Measurements from ENCODE around the gene PDE2A. TPM values are rescaled to one million over a fixed set of nuclear protein-coding genes. Genes with fewer than 3 reads are reported as not detected.

PDE2A gene
- polyA plus RNA-seq, 1 donor (not counting 4 experiments of a cell fraction or from before 2014, with no cell fraction given): 0.38 TPM

DNA sequence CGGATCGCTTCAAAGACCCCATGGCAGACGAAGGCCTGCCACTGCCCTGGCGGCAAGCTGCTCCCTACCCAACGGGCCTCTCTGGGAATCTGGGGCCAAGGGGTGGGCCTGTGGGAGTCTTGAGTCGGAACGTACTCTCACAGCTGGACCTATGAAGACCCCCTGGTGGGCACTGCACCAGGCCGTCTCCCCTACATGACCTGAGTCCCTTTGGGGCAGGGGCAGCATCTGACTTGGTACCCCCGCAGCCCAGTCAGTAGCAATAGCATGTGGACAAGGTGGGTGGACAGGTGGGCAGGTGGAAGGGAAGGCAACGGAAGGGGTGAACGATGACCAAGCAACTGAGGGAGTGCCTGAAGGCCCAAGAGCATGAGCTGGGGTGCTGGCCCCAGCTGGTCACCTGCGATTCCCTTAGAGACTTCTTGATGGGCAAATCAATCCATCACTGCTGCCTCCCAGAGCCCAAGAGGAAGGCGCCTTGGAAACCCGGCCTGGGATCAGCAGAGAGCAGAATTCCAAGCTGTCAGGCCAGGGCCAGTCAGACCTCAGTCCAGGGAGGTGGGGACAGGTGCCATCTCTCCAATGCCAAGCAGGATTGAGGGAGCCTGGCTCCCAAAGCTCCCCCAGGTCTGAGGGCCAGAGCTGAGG, 42.7 kb upstream of the PDE2A start:
- peaks cover 11% of the 10 kb centered on the region for H4K20me1 ChIP-seq (ENCODE audit: control insufficient read depth, extremely low read depth, insufficient read depth, low read length)
- no peak for FAIRE-seq

GRCh38 chr11:72716290-72716689, 42.1 kb upstream of the PDE2A start:
- no peaks in the 10 kb centered on the region for H3K27me3 ChIP-seq (ENCODE audit: control insufficient read depth, extremely low read depth, insufficient read depth, low read length)
- H3K79me2 ChIP-seq (ENCODE audit: control insufficient read depth, insufficient read depth, low read length): peaks cover 69% of the 10 kb centered on the region
- H4K20me1 ChIP-seq (ENCODE audit: control insufficient read depth, extremely low read depth, insufficient read depth, low read length): peaks cover 11% of the 10 kb centered on the region
- H3K9me3 ChIP-seq (ENCODE audit: control insufficient read depth, low read depth, low read length): no peaks in the 10 kb centered on the region
- no peak overlapping the region for H3K4me3 ChIP-seq (ENCODE audit: control insufficient read depth in 2 of 3, extremely low read depth in 1 of 3, insufficient read depth in 2 of 3, low read depth in 1 of 3, low read length in 3 of 3)
- peaks cover 29% of the 10 kb centered on the region for H3K4me1 ChIP-seq (ENCODE audit: control insufficient read depth, extremely low read depth, insufficient read depth, low read length)
- no peak overlapping the region for H3K9ac ChIP-seq (ENCODE audit: control insufficient read depth, extremely low read depth, insufficient read depth, low read length)
- dilution Hi-C loops (cut with MboI; ENCODE audit: extremely low pct_ligation_motif_present, low sequenced_read_pairs): no loop called here
- H3K9me1 ChIP-seq (ENCODE audit: control insufficient read depth, extremely low read depth, insufficient read depth, low read length): peaks cover 7% of the 10 kb centered on the region
- DNase-seq (ENCODE audit: low read depth, low spot score) (no peak), FAIRE-seq (no peak)
- H3K27ac ChIP-seq (ENCODE audit: control insufficient read depth, insufficient read depth, low read length): no peak overlapping the region
- H3K4me2 ChIP-seq (ENCODE audit: control insufficient read depth, extremely low read depth, insufficient read depth, low read depth, low read length): no peak overlapping the region
- H2AFZ ChIP-seq (ENCODE audit: control insufficient read depth, low read length): no peak overlapping the region
- no peak for TF ChIP-seq EZH2 (IDR thresholded peaks at IDR 0.05; ENCODE audit: low read length)
- TF ChIP-seq, protein P1, sequence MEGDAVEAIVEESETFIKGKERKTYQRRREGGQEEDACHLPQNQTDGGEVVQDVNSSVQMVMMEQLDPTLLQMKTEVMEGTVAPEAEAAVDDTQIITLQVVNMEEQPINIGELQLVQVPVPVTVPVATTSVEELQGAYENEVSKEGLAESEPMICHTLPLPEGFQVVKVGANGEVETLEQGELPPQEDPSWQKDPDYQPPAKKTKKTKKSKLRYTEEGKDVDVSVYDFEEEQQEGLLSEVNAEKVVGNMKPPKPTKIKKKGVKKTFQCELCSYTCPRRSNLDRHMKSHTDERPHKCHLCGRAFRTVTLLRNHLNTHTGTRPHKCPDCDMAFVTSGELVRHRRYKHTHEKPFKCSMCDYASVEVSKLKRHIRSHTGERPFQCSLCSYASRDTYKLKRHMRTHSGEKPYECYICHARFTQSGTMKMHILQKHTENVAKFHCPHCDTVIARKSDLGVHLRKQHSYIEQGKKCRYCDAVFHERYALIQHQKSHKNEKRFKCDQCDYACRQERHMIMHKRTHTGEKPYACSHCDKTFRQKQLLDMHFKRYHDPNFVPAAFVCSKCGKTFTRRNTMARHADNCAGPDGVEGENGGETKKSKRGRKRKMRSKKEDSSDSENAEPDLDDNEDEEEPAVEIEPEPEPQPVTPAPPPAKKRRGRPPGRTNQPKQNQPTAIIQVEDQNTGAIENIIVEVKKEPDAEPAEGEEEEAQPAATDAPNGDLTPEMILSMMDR (optimal IDR thresholded peaks at IDR 0.05 in 1 of 3, IDR thresholded peaks at IDR 0.05 in 1 of 3, conservative IDR thresholded peaks at IDR 0.05 in 1 of 3; ENCODE audit: extremely low read depth in 1 of 3, insufficient read depth in 2 of 3, low read length in 3 of 3): no peak
- H3K36me3 ChIP-seq (ENCODE audit: control insufficient read depth in 2 of 2, extremely low read depth in 1 of 2, insufficient read depth in 2 of 2, low read length in 2 of 2): peaks cover 20 to 29% of the 10 kb centered on the region in 2 experiments

More for the DNA sequence above, 42.7 kb upstream of the PDE2A start:
- dilution Hi-C loops (cut with MboI; ENCODE audit: extremely low pct_ligation_motif_present, low sequenced_read_pairs): no loop called here
- Histone ChIP-seq H3K27me3 (ENCODE audit: control insufficient read depth, extremely low read depth, insufficient read depth, low read length) (no peaks in the 10 kb centered on the region), H3K4me2 (ENCODE audit: control insufficient read depth, extremely low read depth, insufficient read depth, low read depth, low read length) (no peak overlapping the region), H3K36me3 (ENCODE audit: control insufficient read depth in 2 of 2, extremely low read depth in 1 of 2, insufficient read depth in 2 of 2, low read length in 2 of 2) (peaks cover 16 to 29% of the 10 kb centered on the region in 2 experiments), H2AFZ (ENCODE audit: control insufficient read depth, low read length) (no peak overlapping the region), H3K4me1 (ENCODE audit: control insufficient read depth, extremely low read depth, insufficient read depth, low read length) (peaks cover 35% of the 10 kb centered on the region), H3K4me3 (ENCODE audit: control insufficient read depth in 2 of 3, extremely low read depth in 1 of 3, insufficient read depth in 2 of 3, low read depth in 1 of 3, low read length in 3 of 3) (no peak overlapping the region), H3K9ac (ENCODE audit: control insufficient read depth, extremely low read depth, insufficient read depth, low read length) (no peak overlapping the region), H3K9me1 (ENCODE audit: control insufficient read depth, extremely low read depth, insufficient read depth, low read length) (peaks cover 7% of the 10 kb centered on the region), H3K27ac (ENCODE audit: control insufficient read depth, insufficient read depth, low read length) (no peak overlapping the region), H3K9me3 (ENCODE audit: control insufficient read depth, low read depth, low read length) (no peaks in the 10 kb centered on the region), H3K79me2 (ENCODE audit: control insufficient read depth, insufficient read depth, low read length) (peaks cover 73% of the 10 kb centered on the region)
- DNase-seq (ENCODE audit: low read depth, low spot score): no peak
- TF ChIP-seq, protein P1 (optimal IDR thresholded peaks at IDR 0.05 in 1 of 3, IDR thresholded peaks at IDR 0.05 in 1 of 3, conservative IDR thresholded peaks at IDR 0.05 in 1 of 3; ENCODE audit: extremely low read depth in 1 of 3, insufficient read depth in 2 of 3, low read length in 3 of 3): no peak
- TF ChIP-seq EZH2 (IDR thresholded peaks at IDR 0.05; ENCODE audit: low read length): no peak
